ENCODE measurements around the gene TECPR2. TPM values are rescaled to one million over a fixed set of nuclear protein-coding genes. Genes with fewer than 3 reads are reported as not detected.
"Not testable (repeated sequence)": the region's sequence is repeated elsewhere in the genome, so short reads cannot be mapped to it uniquely, and the experiment has no call there.

TECPR2 gene
- total and polyA plus RNA-seq, 4 donors = 5.6 to 30.3 (median 19.5) TPM

DNA sequence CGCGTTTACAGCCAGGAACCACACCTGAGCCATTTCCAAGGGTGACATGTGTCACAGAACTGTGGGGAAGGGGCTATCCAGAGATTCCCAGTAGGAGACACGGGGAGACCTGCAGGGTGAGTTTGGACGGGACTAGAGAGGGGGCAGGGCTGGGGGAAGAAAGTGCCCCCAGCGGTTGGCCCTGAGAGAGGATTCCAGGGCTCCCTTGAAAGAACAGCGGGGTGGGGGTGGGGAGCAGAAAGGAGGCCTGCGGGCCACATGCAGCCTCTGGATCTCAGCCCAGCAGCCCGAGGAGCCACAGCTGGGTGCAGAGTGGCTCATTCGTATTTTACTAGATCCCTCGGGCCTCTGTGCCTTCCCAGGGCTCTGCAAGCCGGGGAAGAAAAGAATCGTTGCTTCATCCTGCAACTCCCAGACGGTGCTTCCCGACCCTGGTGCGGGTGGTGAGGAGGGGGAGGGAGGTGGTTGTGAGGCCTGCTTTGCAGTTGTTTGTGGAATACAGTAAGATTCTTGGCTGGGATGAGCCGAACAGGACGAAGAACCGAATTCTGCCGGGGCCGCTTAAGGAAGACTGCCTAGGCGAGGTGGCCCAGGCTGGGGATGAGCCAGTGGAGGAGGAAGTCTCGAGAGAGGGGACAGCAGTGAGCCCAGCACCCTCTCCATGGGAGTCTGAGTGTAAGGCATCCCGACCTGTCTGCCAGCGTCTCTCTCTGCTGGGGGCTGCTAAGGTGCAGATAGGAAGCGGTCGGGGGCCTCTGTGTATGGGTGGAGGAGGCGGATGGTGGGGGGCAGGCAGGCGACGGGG, 182.9 kb downstream of the TECPR2 start:
- peak; percentile 81 to 92 (median 86) for DNase-seq
- H3K27me3 ChIP-seq (ENCODE audit: control insufficient read depth in 3 of 3, insufficient read depth in 3 of 3, low read length in 2 of 3) = peaks cover 0 to 3% (median 0%) of the 10 kb centered on the region in 3 donors
- H3K36me3 ChIP-seq (ENCODE audit: control insufficient read depth in 4 of 4, insufficient read depth in 4 of 4, low read length in 4 of 4) = no peaks in the 10 kb centered on the region
- H3K27ac ChIP-seq (ENCODE audit: low read depth in 1 of 2, low read length in 1 of 2) = no peak overlapping the region
- peaks cover 0 to 50% (median 13%) of the 10 kb centered on the region in 5 donors for H3K4me1 ChIP-seq (ENCODE audit: control insufficient read depth in 5 of 5, insufficient read depth in 5 of 5, low read length in 5 of 5)
- H3K4me3 ChIP-seq = no peak overlapping the region
- H3K9ac ChIP-seq (ENCODE audit: insufficient read depth in 1 of 2, low read length in 2 of 2) = no peak overlapping the region
- WGBS, 2 donors = 67% methylated on average over 29 of the region's 29 CpGs
- no peak for ATAC-seq (ENCODE audit: insufficient read depth, low FRiP score)
- TF ChIP-seq, protein P1, sequence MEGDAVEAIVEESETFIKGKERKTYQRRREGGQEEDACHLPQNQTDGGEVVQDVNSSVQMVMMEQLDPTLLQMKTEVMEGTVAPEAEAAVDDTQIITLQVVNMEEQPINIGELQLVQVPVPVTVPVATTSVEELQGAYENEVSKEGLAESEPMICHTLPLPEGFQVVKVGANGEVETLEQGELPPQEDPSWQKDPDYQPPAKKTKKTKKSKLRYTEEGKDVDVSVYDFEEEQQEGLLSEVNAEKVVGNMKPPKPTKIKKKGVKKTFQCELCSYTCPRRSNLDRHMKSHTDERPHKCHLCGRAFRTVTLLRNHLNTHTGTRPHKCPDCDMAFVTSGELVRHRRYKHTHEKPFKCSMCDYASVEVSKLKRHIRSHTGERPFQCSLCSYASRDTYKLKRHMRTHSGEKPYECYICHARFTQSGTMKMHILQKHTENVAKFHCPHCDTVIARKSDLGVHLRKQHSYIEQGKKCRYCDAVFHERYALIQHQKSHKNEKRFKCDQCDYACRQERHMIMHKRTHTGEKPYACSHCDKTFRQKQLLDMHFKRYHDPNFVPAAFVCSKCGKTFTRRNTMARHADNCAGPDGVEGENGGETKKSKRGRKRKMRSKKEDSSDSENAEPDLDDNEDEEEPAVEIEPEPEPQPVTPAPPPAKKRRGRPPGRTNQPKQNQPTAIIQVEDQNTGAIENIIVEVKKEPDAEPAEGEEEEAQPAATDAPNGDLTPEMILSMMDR (IDR thresholded peaks at IDR 0.05; ENCODE audit: control extremely low read depth, extremely low read depth) = no peak
- H3K9me3 ChIP-seq (ENCODE audit: control insufficient read depth in 4 of 4, insufficient read depth in 3 of 4, low read length in 3 of 4) = no peaks in the 10 kb centered on the region

DNA sequence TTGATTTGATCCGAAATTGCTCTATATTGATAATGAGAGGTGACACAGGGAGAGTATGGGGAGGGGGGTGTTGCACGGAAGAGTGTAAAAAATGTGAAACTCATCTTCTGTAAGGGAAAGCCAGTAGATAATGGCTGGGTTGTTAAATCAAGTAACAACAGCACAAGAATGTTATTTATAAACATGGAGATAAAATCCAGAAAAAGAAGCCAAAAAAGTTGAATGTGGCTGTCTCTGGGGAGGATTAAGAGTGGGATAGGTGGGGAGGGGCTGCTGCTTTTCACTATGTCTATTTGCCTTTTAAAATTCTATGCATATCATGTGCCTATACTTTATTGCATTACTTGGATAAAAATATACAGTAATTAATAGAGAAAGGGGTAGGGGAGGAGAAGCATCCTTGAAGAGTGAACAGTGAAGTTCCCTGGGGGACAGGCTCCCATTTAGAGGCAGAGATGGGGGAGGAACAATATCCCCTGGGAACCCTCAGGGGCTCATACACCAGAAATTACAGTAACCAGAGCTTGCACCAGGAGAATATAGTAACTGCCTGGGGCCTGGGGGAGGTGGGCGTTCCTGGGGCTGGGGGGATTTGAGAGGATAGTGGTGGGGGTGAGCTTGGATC, 186.0 kb downstream of the TECPR2 start:
- H3K4me1 ChIP-seq (ENCODE audit: control insufficient read depth in 5 of 5, insufficient read depth in 5 of 5, low read length in 5 of 5) = peaks cover 0 to 59% (median 16%) of the 10 kb centered on the region in 5 donors
- TF ChIP-seq, protein P1 (IDR thresholded peaks at IDR 0.05; ENCODE audit: control extremely low read depth, extremely low read depth) = no peak
- no peaks in the 10 kb centered on the region for H3K36me3 ChIP-seq (ENCODE audit: control insufficient read depth in 4 of 4, insufficient read depth in 4 of 4, low read length in 4 of 4)
- no peak overlapping the region for H3K9ac ChIP-seq (ENCODE audit: insufficient read depth in 1 of 2, low read length in 2 of 2)
- ATAC-seq (ENCODE audit: insufficient read depth, low FRiP score) (no peak), DNase-seq (peak; percentile 47 to 87 (median 86))
- H3K27ac ChIP-seq (ENCODE audit: low read depth in 1 of 2, low read length in 1 of 2) = no peak overlapping the region
- H3K4me3 ChIP-seq = no peak overlapping the region
- peaks cover 0 to 3% (median 0%) of the 10 kb centered on the region in 3 donors for H3K27me3 ChIP-seq (ENCODE audit: control insufficient read depth in 3 of 3, insufficient read depth in 3 of 3, low read length in 2 of 3)
- WGBS, 2 donors = 76 to 87% methylated on average over 3 of the region's 3 CpGs
- no peaks in the 10 kb centered on the region for H3K9me3 ChIP-seq (ENCODE audit: control insufficient read depth in 4 of 4, insufficient read depth in 3 of 4, low read length in 3 of 4)

- 87 to 92% methylated on average over 3 of the region's 3 CpGs for WGBS, 2 donors
- not testable (repeated sequence) for DNase-seq; H3K36me3 ChIP-seq (ENCODE audit: control insufficient read depth in 4 of 4, insufficient read depth in 4 of 4, low read length in 4 of 4); H3K4me3 ChIP-seq; H3K27ac ChIP-seq (ENCODE audit: low read depth in 1 of 2, low read length in 1 of 2); H3K27me3 ChIP-seq (ENCODE audit: control insufficient read depth in 3 of 3, insufficient read depth in 3 of 3, low read length in 2 of 3); ATAC-seq (ENCODE audit: insufficient read depth, low FRiP score); H3K9me3 ChIP-seq (ENCODE audit: control insufficient read depth in 4 of 4, insufficient read depth in 3 of 4, low read length in 3 of 4); H3K9ac ChIP-seq (ENCODE audit: insufficient read depth in 1 of 2, low read length in 2 of 2)
- peaks cover 0 to 42% (median 8%) of the 10 kb centered on the region in 5 donors for H3K4me1 ChIP-seq (ENCODE audit: control insufficient read depth in 5 of 5, insufficient read depth in 5 of 5, low read length in 5 of 5)
Measured at GRCh38 chr14:102550927-102551401, 188.2 kb downstream of the TECPR2 start.

Small RNAs within 50 kb of the gene (small RNA-seq; reads per million reads assigned to genes)
- gene MIR4309 (ENCODE audit: low replicate concordance) = not detected

Other genes with a start within 250 kb of the TECPR2 start
- 10 to 100 TPM; 26.9 to 30.7 TPM for gene WDR20, start 223.0 kb upstream of the TECPR2 start, total RNA-seq
- gene WDR20, start 223.0 kb upstream of the TECPR2 start, polyA plus RNA-seq = 10 to 100 TPM; 10.3 to 12.5 TPM
- 10 to 100 TPM; 35.2 to 35.4 TPM for gene MOK, start 57.8 kb upstream of the TECPR2 start, total RNA-seq
- 10 to 100 TPM; 11.1 to 15.5 TPM for gene MOK, start 57.8 kb upstream of the TECPR2 start, polyA plus RNA-seq
- gene ZNF839, start 43.2 kb upstream of the TECPR2 start, total RNA-seq = 10 to 100 TPM; 12.5 to 14.2 TPM
- 1 to 10 TPM; 6.1 to 8.1 TPM for gene ZNF839, start 43.2 kb upstream of the TECPR2 start, polyA plus RNA-seq
- gene CINP, start 51 bp upstream of the TECPR2 start, total RNA-seq = 10 to 100 TPM; 31.0 to 31.9 TPM
- 10 to 100 TPM; 36.8 to 71.9 TPM for gene CINP, start 51 bp upstream of the TECPR2 start, polyA plus RNA-seq
- 10 to 100 TPM in 1 of 2 donors, 1 to 10 TPM in 1; 4.4 to 21.3 TPM for gene ANKRD9, start 146.8 kb downstream of the TECPR2 start, total RNA-seq
- gene ANKRD9, start 146.8 kb downstream of the TECPR2 start, polyA plus RNA-seq = 1 to 10 TPM; 7.9 to 8.7 TPM
- 10 to 100 TPM; 31.6 to 63.9 TPM for gene RCOR1, start 229.7 kb downstream of the TECPR2 start, total RNA-seq
- gene RCOR1, start 229.7 kb downstream of the TECPR2 start, polyA plus RNA-seq = 10 to 100 TPM in 1 of 2 donors, 1 to 10 TPM in 1; 7.9 to 13.3 TPM

Data from lung (tissue), 13 donors.